ENCODE data around the gene IRF2BP2.

DNA sequence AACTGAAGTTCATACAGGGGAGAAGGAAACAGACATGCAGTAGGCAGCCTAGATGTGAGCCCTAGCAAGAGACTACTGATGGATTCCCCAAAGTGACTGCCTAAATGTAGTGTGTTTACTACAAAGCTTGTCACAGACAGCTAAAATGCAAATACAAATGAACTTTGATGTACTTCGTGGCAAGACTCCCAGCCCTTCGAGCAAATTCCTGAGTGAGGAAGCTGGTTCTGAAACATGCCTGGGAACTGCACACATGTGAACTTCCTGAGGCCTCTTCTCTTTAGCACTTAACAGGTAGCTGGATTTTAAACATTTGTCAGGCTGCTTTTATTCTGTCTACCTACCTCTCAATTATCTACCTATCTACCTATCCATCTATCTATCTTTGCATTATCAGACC, 6.7 kb upstream of the IRF2BP2 start:
- TF ChIP-seq YY1 (IDR thresholded peaks at IDR 0.05; ENCODE audit: insufficient read depth, insufficient read length) = no peak
- TF ChIP-seq SUZ12 (IDR thresholded peaks at IDR 0.05; ENCODE audit: extremely low read depth, insufficient read depth, insufficient read length) = no peak
- TF ChIP-seq ZNF274 (IDR thresholded peaks at IDR 0.05; ENCODE audit: low read depth, low read length) = no peak

All from NT2/D1 (cell line).